K562 (cell line): Measurements from ENCODE around the gene NR2F6. TPM values are rescaled to one million over a fixed set of nuclear protein-coding genes. Genes with fewer than 3 reads are reported as not detected.

Source experiments
- polyA plus RNA-seq, 8 experiments: library from polyadenylated mRNA; depleted of rRNA in 4 of 8; stranded (reverse) in 5 of 8; unstranded in 3 of 8; fragments of >200 nt; fragmentation: Nextera tagmentation in 2 of 8; fragmentation: Illumina TruSeq in 1 of 8; extraction: Ambion mirVana in 2 of 8; extraction: Trizol in 1 of 8; gene quantifications; 2 replicates each; pipeline versions ENCODE4 v1.2.1 to v1.2.3, GENCODE V29; 2011 to 2014; ENCODE audit warnings: inconsistent platforms in 1 of 8, missing spikeins in 1 of 8
- total RNA-seq, 7 experiments: library from RNA; depleted of rRNA in 6 of 7; stranded (reverse); fragments of >200 nt in 6 of 7; fragmentation: Illumina TruSeq in 2 of 7; extraction: Trizol in 2 of 7; gene quantifications; 2 replicates each; pipeline versions ENCODE4 v1.2.1 to v1.2.3, GENCODE V29; 2011 to 2021; ENCODE audit warnings: low replicate concordance in 1 of 7
- TF ChIP-seq, protein P1 (sequence below): sonication (generic); formaldehyde crosslinking; IDR thresholded peaks from 2 replicates; pipeline ENCODE4 v1.8.0; 2022; ENCODE audit warnings: mild to moderate bottlenecking, missing genetic modification reagents
- TF ChIP-seq, protein P2 (sequence below), 2 experiments: fragments of 450-650 bp; IDR thresholded peaks; 2 replicates each; pipeline ENCODE4 v1.6.1; 2016
- TF ChIP-seq, protein P3 (sequence below): sonication (generic); formaldehyde crosslinking; IDR thresholded peaks from 2 replicates; pipeline ENCODE4 v1.8.0; 2022; ENCODE audit warnings: mild to moderate bottlenecking, missing genetic modification reagents, borderline replicate concordance

The NR2F6 gene
- total and polyA plus RNA-seq, 9 of the 15 experiments (the other 6 are each of a cell fraction or from before 2014, with no cell fraction given), result 0.76 to 97.5 (median 18.8) TPM

DNA sequence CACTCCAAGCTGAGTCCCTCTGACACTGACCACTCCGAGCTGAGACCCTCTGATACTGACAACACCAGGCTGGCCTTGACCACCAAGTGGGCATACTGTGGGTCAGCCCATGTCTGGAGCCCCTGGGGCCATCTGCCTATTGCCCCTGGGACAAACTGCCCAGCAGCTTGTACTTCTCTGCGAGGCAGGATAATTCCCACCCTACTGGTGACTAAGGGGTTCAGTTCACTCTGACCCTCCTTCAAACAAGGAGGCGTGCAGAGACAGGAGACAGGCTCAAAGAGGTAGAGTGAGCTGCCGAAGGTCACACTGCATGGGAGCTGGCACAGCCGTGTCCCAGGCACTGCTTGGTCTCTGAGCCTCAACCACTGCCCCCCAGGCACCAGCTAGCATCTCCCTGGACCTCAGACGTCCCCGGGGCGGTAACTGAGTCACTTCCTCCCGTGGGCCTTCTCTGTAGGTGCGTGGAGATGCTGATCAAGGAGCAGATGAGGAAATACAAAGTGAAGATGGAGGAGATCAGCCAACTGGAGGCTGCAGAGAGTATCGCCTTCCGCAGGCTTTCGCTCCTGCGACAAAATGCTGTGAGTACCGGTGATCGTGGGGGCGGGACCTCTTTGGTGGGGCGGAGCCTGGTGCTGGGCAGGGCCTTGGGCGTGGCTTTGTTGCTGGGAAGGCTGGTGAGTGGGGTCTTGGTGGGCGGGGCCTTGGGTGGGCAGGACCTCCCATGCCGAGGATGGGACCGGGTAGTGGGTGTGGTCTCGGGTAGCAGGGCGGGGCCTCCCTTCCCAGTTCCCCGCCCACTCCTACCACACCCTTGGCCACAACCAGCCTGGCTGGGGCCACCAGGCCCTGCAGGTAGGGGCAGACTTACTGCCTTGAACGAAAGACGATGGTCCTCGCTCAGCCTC, 36.3 kb downstream of the NR2F6 start (continued):
- TF ChIP-seq, protein P1, sequence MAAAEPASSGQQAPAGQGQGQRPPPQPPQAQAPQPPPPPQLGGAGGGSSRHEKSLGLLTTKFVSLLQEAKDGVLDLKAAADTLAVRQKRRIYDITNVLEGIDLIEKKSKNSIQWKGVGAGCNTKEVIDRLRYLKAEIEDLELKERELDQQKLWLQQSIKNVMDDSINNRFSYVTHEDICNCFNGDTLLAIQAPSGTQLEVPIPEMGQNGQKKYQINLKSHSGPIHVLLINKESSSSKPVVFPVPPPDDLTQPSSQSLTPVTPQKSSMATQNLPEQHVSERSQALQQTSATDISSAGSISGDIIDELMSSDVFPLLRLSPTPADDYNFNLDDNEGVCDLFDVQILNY (CRISPR knock-in tag), result 0 out of 2 replicates have a peak, but pooled peaks have one; percentile 30
- TF ChIP-seq, protein P2, sequence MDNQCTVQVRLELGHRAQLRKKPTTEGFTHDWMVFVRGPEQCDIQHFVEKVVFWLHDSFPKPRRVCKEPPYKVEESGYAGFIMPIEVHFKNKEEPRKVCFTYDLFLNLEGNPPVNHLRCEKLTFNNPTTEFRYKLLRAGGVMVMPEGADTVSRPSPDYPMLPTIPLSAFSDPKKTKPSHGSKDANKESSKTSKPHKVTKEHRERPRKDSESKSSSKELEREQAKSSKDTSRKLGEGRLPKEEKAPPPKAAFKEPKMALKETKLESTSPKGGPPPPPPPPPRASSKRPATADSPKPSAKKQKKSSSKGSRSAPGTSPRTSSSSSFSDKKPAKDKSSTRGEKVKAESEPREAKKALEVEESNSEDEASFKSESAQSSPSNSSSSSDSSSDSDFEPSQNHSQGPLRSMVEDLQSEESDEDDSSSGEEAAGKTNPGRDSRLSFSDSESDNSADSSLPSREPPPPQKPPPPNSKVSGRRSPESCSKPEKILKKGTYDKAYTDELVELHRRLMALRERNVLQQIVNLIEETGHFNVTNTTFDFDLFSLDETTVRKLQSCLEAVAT (IDR thresholded peaks at IDR 0.05), result no peak
- TF ChIP-seq, protein P3, sequence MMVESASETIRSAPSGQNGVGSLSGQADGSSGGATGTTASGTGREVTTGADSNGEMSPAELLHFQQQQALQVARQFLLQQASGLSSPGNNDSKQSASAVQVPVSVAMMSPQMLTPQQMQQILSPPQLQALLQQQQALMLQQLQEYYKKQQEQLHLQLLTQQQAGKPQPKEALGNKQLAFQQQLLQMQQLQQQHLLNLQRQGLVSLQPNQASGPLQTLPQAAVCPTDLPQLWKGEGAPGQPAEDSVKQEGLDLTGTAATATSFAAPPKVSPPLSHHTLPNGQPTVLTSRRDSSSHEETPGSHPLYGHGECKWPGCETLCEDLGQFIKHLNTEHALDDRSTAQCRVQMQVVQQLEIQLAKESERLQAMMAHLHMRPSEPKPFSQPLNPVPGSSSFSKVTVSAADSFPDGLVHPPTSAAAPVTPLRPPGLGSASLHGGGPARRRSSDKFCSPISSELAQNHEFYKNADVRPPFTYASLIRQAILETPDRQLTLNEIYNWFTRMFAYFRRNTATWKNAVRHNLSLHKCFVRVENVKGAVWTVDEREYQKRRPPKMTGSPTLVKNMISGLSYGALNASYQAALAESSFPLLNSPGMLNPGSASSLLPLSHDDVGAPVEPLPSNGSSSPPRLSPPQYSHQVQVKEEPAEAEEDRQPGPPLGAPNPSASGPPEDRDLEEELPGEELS (CRISPR knock-in tag), result peak; percentile 38; the same call in 1 of the 2 replicates
